Measurements from ENCODE around the gene EPN1. TPM values are rescaled to one million over a fixed set of nuclear protein-coding genes. Genes with fewer than 3 reads are reported as not detected.
A peak's percentile ranks its signal among the peaks of the same experiment; 100 is the strongest.

Gene EPN1
- total RNA-seq, 4 donors from 2014 or later, result 44.8 to 165 (median 70.2) TPM

DNA sequence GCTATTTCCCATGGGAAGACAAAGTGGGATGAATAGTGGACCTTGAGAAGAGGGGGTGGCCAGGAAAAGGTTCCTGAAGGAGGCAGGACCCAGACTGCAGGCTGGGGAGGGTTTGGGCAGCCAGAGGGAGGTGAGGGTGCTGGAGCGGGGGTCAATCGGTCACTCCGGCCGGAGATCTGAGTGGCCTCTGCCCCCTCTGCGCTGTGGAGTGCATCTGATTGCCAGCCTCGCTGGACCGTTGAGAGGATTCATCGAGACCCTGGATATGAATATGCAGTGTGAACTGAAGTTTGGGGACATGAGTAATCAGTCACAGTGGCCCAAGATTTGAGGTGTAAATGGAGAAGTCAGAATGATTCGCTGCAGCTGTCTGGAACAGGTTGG, 39.7 kb upstream of the EPN1 start:
- Histone ChIP-seq H3K27ac (peak overlapping the region; percentile 95 to 100 (median 98)), H3K27me3 (no peaks in the 10 kb centered on the region), H3K4me3 (peak overlapping the region; percentile 97 to 100), H3K4me1 (peaks cover 5 to 76% (median 44%) of the 10 kb centered on the region in 3 donors), H3K9me3 (no peaks in the 10 kb centered on the region), H3K36me3 (no peaks in the 10 kb centered on the region)
- WGBS, 2 donors (ENCODE audit: low coverage in 1 of 2), result 4 to 6% methylated on average over 7 to 8 of the region's 9 CpGs
- TF ChIP-seq CTCF (IDR thresholded peaks at IDR 0.05) (no peak), POLR2AphosphoS5 (IDR thresholded peaks at IDR 0.05) (no peak), EP300 (IDR thresholded peaks at IDR 0.05) (no peak), POLR2A (IDR thresholded peaks at IDR 0.05) (no peak)
- no peak for ATAC-seq

DNA sequence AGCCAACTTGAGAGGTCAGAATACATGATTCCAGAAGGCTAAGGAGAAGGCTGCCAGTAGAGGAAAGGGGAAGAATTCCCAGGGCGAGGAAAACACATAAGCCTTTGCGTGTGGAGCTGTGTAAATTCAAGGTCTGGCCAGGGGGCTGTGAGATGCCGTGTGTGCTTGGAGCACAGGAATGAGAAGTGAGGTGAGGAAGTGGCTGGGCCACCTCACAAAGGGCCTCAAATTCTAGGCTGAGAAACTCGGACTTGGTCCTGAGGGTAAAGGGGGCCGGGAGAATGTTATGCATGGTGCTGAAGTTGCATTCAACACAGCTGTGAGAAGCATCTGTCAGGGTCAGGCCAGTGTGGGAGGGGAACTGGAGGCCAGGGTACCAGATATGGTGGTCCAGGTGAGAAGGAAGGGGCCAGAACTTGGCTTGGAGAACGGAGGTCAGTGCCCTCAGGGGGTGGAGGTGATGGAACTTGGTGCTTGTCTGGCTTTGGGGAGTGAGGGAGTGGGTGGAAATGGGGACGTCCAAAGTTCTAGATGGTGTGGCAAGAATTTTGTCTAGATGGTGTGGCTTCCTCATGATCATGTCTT, 39.1 kb upstream of the EPN1 start:
- peaks cover 5 to 82% (median 47%) of the 10 kb centered on the region in 3 donors for H3K4me1 ChIP-seq
- 48% methylated on average over 6 of the region's 7 CpGs; no CpG with 5 or more reads in 1 of the 2 donors for WGBS, 2 donors (ENCODE audit: low coverage in 1 of 2)

GRCh38 chr19:55636723-55637122, 38.3 kb upstream of the EPN1 start:
- ATAC-seq, result no peak
- H3K9me3 ChIP-seq, result no peaks in the 10 kb centered on the region
- H3K4me1 ChIP-seq, result peaks cover 5 to 85% (median 47%) of the 10 kb centered on the region in 3 donors
- no peaks in the 10 kb centered on the region for H3K27me3 ChIP-seq
- H3K27ac ChIP-seq, result peak overlapping the region in 2 of 4 donors; percentile 9 to 96
- WGBS, 2 donors (ENCODE audit: low coverage in 1 of 2), result 71 to 100% methylated on average over 1 to 4 of the region's 4 CpGs
- H3K4me3 ChIP-seq, result peak overlapping the region in 1 of 2 donors; percentile 97
- no peaks in the 10 kb centered on the region for H3K36me3 ChIP-seq
- TF ChIP-seq POLR2A (IDR thresholded peaks at IDR 0.05) (no peak), EP300 (IDR thresholded peaks at IDR 0.05) (no peak), POLR2AphosphoS5 (IDR thresholded peaks at IDR 0.05) (no peak), CTCF (IDR thresholded peaks at IDR 0.05) (no peak)

More for the DNA sequence above, 39.1 kb upstream of the EPN1 start:
- no peak for ATAC-seq
- H3K36me3 ChIP-seq, result no peaks in the 10 kb centered on the region
- H3K4me3 ChIP-seq, result peak overlapping the region; percentile 97 to 100
- H3K27me3 ChIP-seq, result no peaks in the 10 kb centered on the region
- H3K27ac ChIP-seq, result peak overlapping the region; percentile 95 to 100 (median 98)
- no peaks in the 10 kb centered on the region for H3K9me3 ChIP-seq
- no peak for TF ChIP-seq CTCF (IDR thresholded peaks at IDR 0.05)
- no peak for TF ChIP-seq POLR2A (IDR thresholded peaks at IDR 0.05)

DNA sequence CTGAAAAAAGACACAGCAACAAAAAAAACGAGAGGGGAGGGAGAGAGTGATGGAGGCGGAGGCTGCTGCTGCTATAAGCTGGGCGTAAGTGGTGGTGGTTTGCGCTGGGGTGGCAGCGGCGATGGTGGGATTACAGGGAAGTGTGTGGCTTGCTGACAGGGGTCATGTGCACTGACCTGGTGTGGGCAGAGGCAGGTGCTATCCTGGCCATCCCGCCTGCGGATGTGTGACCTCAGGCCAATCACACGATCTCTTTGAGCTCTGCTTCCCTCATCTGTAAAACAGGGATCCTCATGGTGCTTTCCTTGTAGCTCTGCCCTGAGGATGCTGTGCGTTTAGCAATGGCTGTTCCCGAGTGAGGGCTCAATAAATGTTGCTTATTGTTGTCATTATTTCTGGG, 37.5 kb upstream of the EPN1 start:
- Histone ChIP-seq H3K4me1 (peaks cover 5 to 85% (median 55%) of the 10 kb centered on the region in 3 donors), H3K9me3 (no peaks in the 10 kb centered on the region), H3K27ac (no peak overlapping the region), H3K27me3 (no peaks in the 10 kb centered on the region), H3K4me3 (no peak overlapping the region), H3K36me3 (no peaks in the 10 kb centered on the region)
- 63 to 65% methylated on average over 11 of the region's 11 CpGs for WGBS, 2 donors (ENCODE audit: low coverage in 1 of 2)
- TF ChIP-seq CTCF (IDR thresholded peaks at IDR 0.05), result no peak
- no peak for TF ChIP-seq POLR2A (IDR thresholded peaks at IDR 0.05)
- no peak for TF ChIP-seq EP300 (IDR thresholded peaks at IDR 0.05)
- no peak for TF ChIP-seq POLR2AphosphoS5 (IDR thresholded peaks at IDR 0.05)
- no peak for ATAC-seq

- no peak for ATAC-seq
- H3K4me1 ChIP-seq, result peaks cover 5 to 89% (median 63%) of the 10 kb centered on the region in 3 donors
- H3K9me3 ChIP-seq, result no peaks in the 10 kb centered on the region
- H3K4me3 ChIP-seq, result no peak overlapping the region
- 96% methylated on average over 3 of the region's 6 CpGs; no CpG with 5 or more reads in 1 of the 2 donors for WGBS, 2 donors (ENCODE audit: low coverage in 1 of 2)
- no peaks in the 10 kb centered on the region for H3K36me3 ChIP-seq
- TF ChIP-seq POLR2A (IDR thresholded peaks at IDR 0.05), result no peak
- TF ChIP-seq CTCF (IDR thresholded peaks at IDR 0.05), result peak in 3 of 4 experiments; percentile 15 to 41 (median 19)
- peak overlapping the region in 2 of 4 donors; percentile 90 to 96 for H3K27ac ChIP-seq
- no peaks in the 10 kb centered on the region for H3K27me3 ChIP-seq
Observed at GRCh38 chr19:55638864-55639359, 36.1 kb upstream of the EPN1 start.
